Measurements from ENCODE around the gene SHANK3. TPM values are rescaled to one million over a fixed set of nuclear protein-coding genes. Genes with fewer than 3 reads are reported as not detected.

The SHANK3 gene
- total and polyA plus RNA-seq, 2 of the 4 experiments (the other 2 are of a cell fraction), result 0.18 to 1.5 TPM

DNA sequence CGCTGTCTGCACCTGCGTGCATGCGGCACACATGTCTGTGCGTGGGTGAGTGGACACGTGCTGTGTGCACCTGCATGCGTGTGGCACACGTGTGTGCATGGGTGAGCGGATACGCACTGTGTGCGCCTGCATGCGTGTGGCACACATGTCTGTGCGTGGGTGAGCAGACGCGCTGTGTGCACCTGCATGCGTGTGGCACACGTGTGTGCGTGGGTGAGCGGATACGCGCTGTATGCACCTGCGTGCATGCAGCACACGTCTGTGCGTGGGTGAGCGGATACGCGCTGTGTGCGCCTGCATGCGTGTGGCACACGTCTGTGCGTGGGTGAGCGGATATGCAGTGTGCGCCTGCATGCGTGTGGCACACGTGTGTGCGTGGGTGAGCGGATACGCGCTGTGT lies 38.3 kb downstream of the SHANK3 start:
- H2AK5ac ChIP-seq (ENCODE audit: low read depth, low read length), result no peak overlapping the region
- BruUV-seq (replicated peaks), result no TSS peak
- H4K91ac ChIP-seq (ENCODE audit: insufficient read depth, low read depth, low read length), result no peak overlapping the region
- no peaks in the 10 kb centered on the region for H3K9me3 ChIP-seq (ENCODE audit: control insufficient read depth, insufficient read depth, low read length)
- peaks cover 11% of the 10 kb centered on the region for H3K9me1 ChIP-seq (ENCODE audit: insufficient read depth, low read length)
- H4K8ac ChIP-seq (ENCODE audit: low read depth in 2 of 2, low read length in 2 of 2), result no peak overlapping the region
- no peak overlapping the region for H3K9ac ChIP-seq (ENCODE audit: low read depth, low read length)
- no peaks in the 10 kb centered on the region for H3K27me3 ChIP-seq (ENCODE audit: control insufficient read depth, insufficient read depth, low read length)
- no peak overlapping the region for H3K18ac ChIP-seq (ENCODE audit: low read depth, low read length)
- H3K4ac ChIP-seq (ENCODE audit: low read depth, low read length), result no peak overlapping the region
- ATAC-seq (ENCODE audit: low read depth) (no peak), DNase-seq (no peak)
- H2BK120ac ChIP-seq (ENCODE audit: low read depth, low read length), result no peak overlapping the region
- no peak overlapping the region for H2BK15ac ChIP-seq (ENCODE audit: low read depth, low read length)
- H3K23ac ChIP-seq (ENCODE audit: low read depth, low read length), result no peak overlapping the region
- no peak overlapping the region for H3K4me3 ChIP-seq (ENCODE audit: insufficient read depth, low read depth, low read length)
- CTCF ChIA-PET, result no interaction called here
- POLR2A ChIA-PET (ENCODE audit: unreplicated experiment), result no interaction called here
- WGBS, 2 experiments (ENCODE audit: extremely low coverage in 2 of 2, insufficient read length in 1 of 2), result 98% methylated on average over 38 of the region's 38 CpGs; no CpG with 5 or more reads in 1 of the 2 experiments
- no peak overlapping the region for H3K14ac ChIP-seq (replicated peaks; ENCODE audit: low read depth, low read length)
- no peak for TF ChIP-seq MAZ (IDR thresholded peaks at IDR 0.05; ENCODE audit: borderline replicate concordance, low read depth, low read length)
- no peak for TF ChIP-seq POLR2A (IDR thresholded peaks at IDR 0.05; ENCODE audit: low read depth, low read length)
- TF ChIP-seq FOS (IDR thresholded peaks at IDR 0.05; ENCODE audit: low read depth, low read length), result no peak
- TF ChIP-seq NFE2L2 (IDR thresholded peaks at IDR 0.05; ENCODE audit: low read depth, low read length), result no peak
- TF ChIP-seq, protein P1, sequence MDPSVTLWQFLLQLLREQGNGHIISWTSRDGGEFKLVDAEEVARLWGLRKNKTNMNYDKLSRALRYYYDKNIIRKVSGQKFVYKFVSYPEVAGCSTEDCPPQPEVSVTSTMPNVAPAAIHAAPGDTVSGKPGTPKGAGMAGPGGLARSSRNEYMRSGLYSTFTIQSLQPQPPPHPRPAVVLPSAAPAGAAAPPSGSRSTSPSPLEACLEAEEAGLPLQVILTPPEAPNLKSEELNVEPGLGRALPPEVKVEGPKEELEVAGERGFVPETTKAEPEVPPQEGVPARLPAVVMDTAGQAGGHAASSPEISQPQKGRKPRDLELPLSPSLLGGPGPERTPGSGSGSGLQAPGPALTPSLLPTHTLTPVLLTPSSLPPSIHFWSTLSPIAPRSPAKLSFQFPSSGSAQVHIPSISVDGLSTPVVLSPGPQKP (IDR thresholded peaks at IDR 0.05; ENCODE audit: borderline replicate concordance, low read depth, low read length), result no peak
- TF ChIP-seq CEBPB (IDR thresholded peaks at IDR 0.05; ENCODE audit: low read depth, low read length), result no peak
- dilution Hi-C loops (cut with HindIII; ENCODE audit: low sequenced_read_pairs, unreplicated experiment) (no loop called here), intact Hi-C loops (cut with micrococcal nuclease) (no loop called here), in situ Hi-C loops (cut with MboI; ENCODE audit: low sequenced_read_pairs) (no loop called here)
- H4K5ac ChIP-seq (ENCODE audit: low read depth, low read length), result no peak overlapping the region
- no peaks in the 10 kb centered on the region for H3K4me1 ChIP-seq (ENCODE audit: control insufficient read depth, insufficient read depth, low read length)
- no peaks in the 10 kb centered on the region for H3K36me3 ChIP-seq (ENCODE audit: control insufficient read depth, insufficient read depth, low read length)
- H3K56ac ChIP-seq (ENCODE audit: extremely low read depth, insufficient read depth, low read length), result no peak overlapping the region
- no peaks in the 10 kb centered on the region; a peak in 1 of 4 replicates for H3K79me1 ChIP-seq (ENCODE audit: low read depth in 1 of 2, low read length in 2 of 2)
- H3K4me2 ChIP-seq (ENCODE audit: low read depth, low read length), result no peak overlapping the region
- H4K20me1 ChIP-seq (ENCODE audit: insufficient read depth, low read length), result no peaks in the 10 kb centered on the region
- H3K27ac ChIP-seq (ENCODE audit: insufficient read depth, low read length), result no peak overlapping the region
- H2BK5ac ChIP-seq (ENCODE audit: low read depth, low read length, poor library complexity, severe bottlenecking), result no peak overlapping the region
- H2BK20ac ChIP-seq (ENCODE audit: low read depth, low read length), result no peak overlapping the region
- H2AFZ ChIP-seq (replicated peaks; ENCODE audit: low read length, poor library complexity), result peak overlapping the region; percentile 21
- no peak overlapping the region for H2AK9ac ChIP-seq (replicated peaks; ENCODE audit: low read depth, low read length, poor library complexity)

Measured in IMR-90 (cell line).